HepG2 (cell line): Measurements from ENCODE around the gene ASXL1. TPM values are rescaled to one million over a fixed set of nuclear protein-coding genes. Genes with fewer than 3 reads are reported as not detected.
A peak's percentile ranks its signal among the peaks of the same experiment; 100 is the strongest.

Experiments
- ATAD3A ChIP-seq: sonication (generic); formaldehyde crosslinking; IDR thresholded peaks from 2 replicates; pipeline ENCODE4 v1.4.0; 2020; ENCODE audit warnings: missing genetic modification reagents
- DZIP1 ChIP-seq: sonication (generic); formaldehyde crosslinking; IDR thresholded peaks from 2 replicates; pipeline ENCODE4 v1.5.0; 2020; ENCODE audit warnings: mild to moderate bottlenecking, missing genetic modification reagents
- KDM6A ChIP-seq: IDR thresholded peaks from 2 replicates; pipeline ENCODE4 v1.6.1; 2016; ENCODE audit warnings: low read depth
- NR2F1 ChIP-seq, 2 experiments: fragments of 450-650 bp in 1 of 2; formaldehyde crosslinking in 1 of 2; IDR thresholded peaks; 2 replicates each; pipeline versions ENCODE4 v1.5.0 to v1.6.1; 2016 to 2020; ENCODE audit warnings: mild to moderate bottlenecking in 1 of 2, missing compliant biosample characterization in 1 of 2, missing genetic modification reagents in 1 of 2, moderate library complexity in 1 of 2
- POLR2G ChIP-seq: fragments of 200-400 bp; formaldehyde crosslinking; IDR thresholded peaks from 2 replicates; pipeline ENCODE4 v1.6.1; 2018; ENCODE audit warnings: mild to moderate bottlenecking, low read depth, low read length, moderate library complexity
- PPARG ChIP-seq: conservative IDR thresholded peaks from 2 replicates; pipeline ENCODE4 v1.6.1; 2016; ENCODE audit warnings: missing biosample characterization, missing genetic modification reagents
- SETDB1 ChIP-seq: sonication (generic); formaldehyde crosslinking; IDR thresholded peaks from 2 replicates; pipeline ENCODE4 v1.5.1; 2020; ENCODE audit warnings: missing genetic modification reagents, mild to moderate bottlenecking, borderline replicate concordance
- TBX3 ChIP-seq: fragments of 450-650 bp; IDR thresholded peaks from 2 replicates; pipeline ENCODE4 v1.6.1; 2017; ENCODE audit warnings: antibody characterized with exemption, mild to moderate bottlenecking, inconsistent platforms, borderline replicate concordance
- ZBTB7A ChIP-seq: sonication (generic); formaldehyde crosslinking; IDR thresholded peaks from 2 replicates; pipeline ENCODE4 v1.8.0; 2022; ENCODE audit warnings: mild to moderate bottlenecking, missing genetic modification reagents
- ZC3H4 ChIP-seq: sonication (generic); formaldehyde crosslinking; IDR thresholded peaks from 2 replicates; pipeline ENCODE4 v1.4.0; 2020; ENCODE audit warnings: missing genetic modification reagents, borderline replicate concordance
- ZFP36L2 ChIP-seq: sonication (generic); formaldehyde crosslinking; IDR thresholded peaks from 2 replicates; pipeline ENCODE4 v1.4.0; 2020; ENCODE audit warnings: missing genetic modification reagents
- ZNF205 ChIP-seq: IDR thresholded peaks from 2 replicates; pipeline ENCODE4 v1.6.1; 2018; ENCODE audit warnings: missing biosample characterization, missing genetic modification reagents
- ZNF335 ChIP-seq: sonication (generic); formaldehyde crosslinking; IDR thresholded peaks from 2 replicates; pipeline ENCODE4 v1.4.0; 2020; ENCODE audit warnings: missing genetic modification reagents
- polyA plus RNA-seq, 8 experiments: library from polyadenylated mRNA; depleted of rRNA in 3 of 8; stranded (reverse) in 7 of 8; unstranded in 1 of 8; fragments of >200 nt; fragmentation: Illumina TruSeq in 4 of 8; extraction: Trizol in 4 of 8; gene quantifications; 2 replicates each; pipeline versions ENCODE4 v1.2.1 to v1.2.3, GENCODE V29; 2011 to 2016; ENCODE audit warnings: low read depth in 4 of 8, missing spikeins in 1 of 8, mixed read lengths in 1 of 8; ENCODE audit not compliant: insufficient read depth in 1 of 8
- total RNA-seq, 5 experiments: library from RNA; depleted of rRNA; stranded (reverse); fragments of >200 nt; fragmentation: Illumina TruSeq; extraction: Trizol; gene quantifications; 2 replicates each; pipeline ENCODE4 v1.2.3, GENCODE V29; 2016; ENCODE audit warnings: low read depth in 1 of 5
- TF ChIP-seq, protein P1 (sequence below): sonication (generic); formaldehyde crosslinking; IDR thresholded peaks from 2 replicates; pipeline ENCODE4 v1.5.1; 2020; ENCODE audit warnings: mild to moderate bottlenecking, missing genetic modification reagents, borderline replicate concordance
- TF ChIP-seq, protein P2 (sequence below): sonication (generic); formaldehyde crosslinking; IDR thresholded peaks from 2 replicates; pipeline ENCODE4 v1.5.0; 2020; ENCODE audit warnings: missing genetic modification reagents
- TF ChIP-seq, protein P3 (sequence below): sonication (generic); formaldehyde crosslinking; IDR thresholded peaks from 2 replicates; pipeline ENCODE4 v1.9.0; 2021; ENCODE audit warnings: missing genetic modification reagents, mild to moderate bottlenecking, borderline replicate concordance

The ASXL1 gene
- total and polyA plus RNA-seq, 2 of the 13 experiments (the other 11 are each of a cell fraction or from before 2014, with no cell fraction given): 62.1 to 74.8 TPM

GRCh38 chr20:32473231-32474008, 115.3 kb downstream of the ASXL1 start (continued):
- TF ChIP-seq DZIP1 (CRISPR knock-in tag) (peak; percentile 81; the same call in 1 of the 2 replicates), NR2F1 (CRISPR knock-in tag; IDR thresholded peaks at IDR 0.05) (peak; percentile 86 to 94), SETDB1 (CRISPR knock-in tag) (no peak), ZFP36L2 (CRISPR knock-in tag) (no peak), TBX3 (peak; percentile 69; the same call in 1 of the 2 replicates), KDM6A (CRISPR knock-in tag) (peak; percentile 94), POLR2G (peak; percentile 63), ZBTB7A (CRISPR knock-in tag) (peak; percentile 96), ZNF335 (CRISPR knock-in tag) (peak; percentile 30; the same call in 1 of the 2 replicates), ZC3H4 (no peak), ATAD3A (CRISPR knock-in tag) (no peak), PPARG (peak; percentile 93), ZNF205 (CRISPR knock-in tag) (peak; percentile 71)
- TF ChIP-seq, protein P1, sequence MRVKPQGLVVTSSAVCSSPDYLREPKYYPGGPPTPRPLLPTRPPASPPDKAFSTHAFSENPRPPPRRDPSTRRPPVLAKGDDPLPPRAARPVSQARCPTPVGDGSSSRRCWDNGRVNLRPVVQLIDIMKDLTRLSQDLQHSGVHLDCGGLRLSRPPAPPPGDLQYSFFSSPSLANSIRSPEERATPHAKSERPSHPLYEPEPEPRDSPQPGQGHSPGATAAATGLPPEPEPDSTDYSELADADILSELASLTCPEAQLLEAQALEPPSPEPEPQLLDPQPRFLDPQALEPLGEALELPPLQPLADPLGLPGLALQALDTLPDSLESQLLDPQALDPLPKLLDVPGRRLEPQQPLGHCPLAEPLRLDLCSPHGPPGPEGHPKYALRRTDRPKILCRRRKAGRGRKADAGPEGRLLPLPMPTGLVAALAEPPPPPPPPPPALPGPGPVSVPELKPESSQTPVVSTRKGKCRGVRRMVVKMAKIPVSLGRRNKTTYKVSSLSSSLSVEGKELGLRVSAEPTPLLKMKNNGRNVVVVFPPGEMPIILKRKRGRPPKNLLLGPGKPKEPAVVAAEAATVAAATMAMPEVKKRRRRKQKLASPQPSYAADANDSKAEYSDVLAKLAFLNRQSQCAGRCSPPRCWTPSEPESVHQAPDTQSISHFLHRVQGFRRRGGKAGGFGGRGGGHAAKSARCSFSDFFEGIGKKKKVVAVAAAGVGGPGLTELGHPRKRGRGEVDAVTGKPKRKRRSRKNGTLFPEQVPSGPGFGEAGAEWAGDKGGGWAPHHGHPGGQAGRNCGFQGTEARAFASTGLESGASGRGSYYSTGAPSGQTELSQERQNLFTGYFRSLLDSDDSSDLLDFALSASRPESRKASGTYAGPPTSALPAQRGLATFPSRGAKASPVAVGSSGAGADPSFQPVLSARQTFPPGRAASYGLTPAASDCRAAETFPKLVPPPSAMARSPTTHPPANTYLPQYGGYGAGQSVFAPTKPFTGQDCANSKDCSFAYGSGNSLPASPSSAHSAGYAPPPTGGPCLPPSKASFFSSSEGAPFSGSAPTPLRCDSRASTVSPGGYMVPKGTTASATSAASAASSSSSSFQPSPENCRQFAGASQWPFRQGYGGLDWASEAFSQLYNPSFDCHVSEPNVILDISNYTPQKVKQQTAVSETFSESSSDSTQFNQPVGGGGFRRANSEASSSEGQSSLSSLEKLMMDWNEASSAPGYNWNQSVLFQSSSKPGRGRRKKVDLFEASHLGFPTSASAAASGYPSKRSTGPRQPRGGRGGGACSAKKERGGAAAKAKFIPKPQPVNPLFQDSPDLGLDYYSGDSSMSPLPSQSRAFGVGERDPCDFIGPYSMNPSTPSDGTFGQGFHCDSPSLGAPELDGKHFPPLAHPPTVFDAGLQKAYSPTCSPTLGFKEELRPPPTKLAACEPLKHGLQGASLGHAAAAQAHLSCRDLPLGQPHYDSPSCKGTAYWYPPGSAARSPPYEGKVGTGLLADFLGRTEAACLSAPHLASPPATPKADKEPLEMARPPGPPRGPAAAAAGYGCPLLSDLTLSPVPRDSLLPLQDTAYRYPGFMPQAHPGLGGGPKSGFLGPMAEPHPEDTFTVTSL (CRISPR knock-in tag): no peak
- TF ChIP-seq, protein P2, sequence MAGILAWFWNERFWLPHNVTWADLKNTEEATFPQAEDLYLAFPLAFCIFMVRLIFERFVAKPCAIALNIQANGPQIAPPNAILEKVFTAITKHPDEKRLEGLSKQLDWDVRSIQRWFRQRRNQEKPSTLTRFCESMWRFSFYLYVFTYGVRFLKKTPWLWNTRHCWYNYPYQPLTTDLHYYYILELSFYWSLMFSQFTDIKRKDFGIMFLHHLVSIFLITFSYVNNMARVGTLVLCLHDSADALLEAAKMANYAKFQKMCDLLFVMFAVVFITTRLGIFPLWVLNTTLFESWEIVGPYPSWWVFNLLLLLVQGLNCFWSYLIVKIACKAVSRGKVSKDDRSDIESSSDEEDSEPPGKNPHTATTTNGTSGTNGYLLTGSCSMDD (CRISPR knock-in tag): no peak
- TF ChIP-seq, protein P3, sequence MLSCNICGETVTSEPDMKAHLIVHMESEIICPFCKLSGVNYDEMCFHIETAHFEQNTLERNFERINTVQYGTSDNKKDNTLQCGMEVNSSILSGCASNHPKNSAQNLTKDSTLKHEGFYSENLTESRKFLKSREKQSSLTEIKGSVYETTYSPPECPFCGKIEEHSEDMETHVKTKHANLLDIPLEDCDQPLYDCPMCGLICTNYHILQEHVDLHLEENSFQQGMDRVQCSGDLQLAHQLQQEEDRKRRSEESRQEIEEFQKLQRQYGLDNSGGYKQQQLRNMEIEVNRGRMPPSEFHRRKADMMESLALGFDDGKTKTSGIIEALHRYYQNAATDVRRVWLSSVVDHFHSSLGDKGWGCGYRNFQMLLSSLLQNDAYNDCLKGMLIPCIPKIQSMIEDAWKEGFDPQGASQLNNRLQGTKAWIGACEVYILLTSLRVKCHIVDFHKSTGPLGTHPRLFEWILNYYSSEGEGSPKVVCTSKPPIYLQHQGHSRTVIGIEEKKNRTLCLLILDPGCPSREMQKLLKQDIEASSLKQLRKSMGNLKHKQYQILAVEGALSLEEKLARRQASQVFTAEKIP: no peak
